OCI-LY7 (cell line): ENCODE data around the gene CCDC117. TPM values are rescaled to one million over a fixed set of nuclear protein-coding genes. Genes with fewer than 3 reads are reported as not detected.

Source experiments
- BruUV-seq: library from RNA; stranded (reverse); fragments of 400-500 nt; replicated peaks from 2 replicates; lab custom pipeline; 2021; lab: Mats Ljungman, UMichigan
- CTCF ChIA-PET: fragments of 300-600 bp; sonication (Branson Sonifier 250); formaldehyde crosslinking; loops from one replicate; lab custom pipeline; 2022; ENCODE audit warnings: antibody characterized with exemption; ENCODE audit not compliant: unreplicated experiment; lab: Charles Lee
- POLR2A ChIA-PET: fragments of 300-600 bp; sonication (Branson Sonifier 250); formaldehyde crosslinking; loops from one replicate; lab custom pipeline; 2022; ENCODE audit warnings: antibody characterized with exemption; lab: Charles Lee
- DNase-seq: peaks from one replicate; pipeline ENCODE4 v3.0.0-alpha.2; 2015; ENCODE audit warnings: low spot score
- H2AFZ ChIP-seq: fragments of 200-600 bp; sonication (generic), shearing (Covaris generic); 2 replicates; pipeline ENCODE4 v1.6.1; 2014; ENCODE audit warnings: mild to moderate bottlenecking, antibody characterized with exemption, low read length, moderate library complexity
- H3K27ac ChIP-seq: fragments of 200-600 bp; sonication (generic); 2 replicates; pipeline ENCODE4 v1.5.1; 2014; ENCODE audit warnings: mixed run types, low read depth, mild to moderate bottlenecking, moderate library complexity, low read length, inconsistent platforms; ENCODE audit not compliant: poor library complexity, severe bottlenecking
- H3K36me3 ChIP-seq: fragments of 200-600 bp; sonication (generic); 2 replicates; pipeline ENCODE4 v1.6.1; 2014; ENCODE audit warnings: mild to moderate bottlenecking, antibody characterized with exemption, low read length, moderate library complexity, mixed read lengths; ENCODE audit not compliant: insufficient read depth
- H3K4me1 ChIP-seq: fragments of 200-600 bp; sonication (generic); 2 replicates; pipeline ENCODE4 v1.5.1; 2014; ENCODE audit warnings: mild to moderate bottlenecking, low read length; ENCODE audit not compliant: insufficient read depth, poor library complexity, severe bottlenecking
- H3K4me2 ChIP-seq: fragments of 200-600 bp; sonication (generic); 2 replicates; pipeline ENCODE4 v1.6.1; 2014; ENCODE audit warnings: mild to moderate bottlenecking, low read length
- H3K4me3 ChIP-seq: fragments of 200-600 bp; sonication (generic); 2 replicates; pipeline ENCODE4 v1.5.1; 2014; ENCODE audit warnings: mild to moderate bottlenecking, low read depth, low read length; ENCODE audit not compliant: poor library complexity, severe bottlenecking
- H3K79me2 ChIP-seq: fragments of 200-600 bp; sonication (generic); 2 replicates; pipeline ENCODE4 v1.6.1; 2016; ENCODE audit warnings: low read depth, mild to moderate bottlenecking, low read length, moderate library complexity, mixed read lengths; ENCODE audit not compliant: insufficient read depth
- H3K9me2 ChIP-seq: fragments of 200-600 bp; sonication (generic); 2 replicates; pipeline ENCODE4 v1.6.1; 2016; ENCODE audit warnings: mild to moderate bottlenecking, low read length, mixed read lengths; ENCODE audit not compliant: insufficient read depth
- H3K9me3 ChIP-seq: fragments of 200-600 bp; sonication (generic); 2 replicates; pipeline ENCODE4 v1.6.1; 2014; ENCODE audit warnings: mild to moderate bottlenecking, mixed run types, low read length, mixed read lengths
- H4K20me1 ChIP-seq: fragments of 200-600 bp; sonication (generic); 2 replicates; pipeline ENCODE4 v1.6.1; 2014; ENCODE audit warnings: mild to moderate bottlenecking, antibody characterized with exemption, low read length, moderate library complexity, mixed read lengths; ENCODE audit not compliant: insufficient read depth
- EZH2phosphoT487 ChIP-seq: fragments of 200-600 bp; sonication (generic); IDR thresholded peaks from 2 replicates; pipeline ENCODE4 v1.6.1; 2018; ENCODE audit warnings: low read depth, borderline replicate concordance, mild to moderate bottlenecking, mixed run types, antibody characterized with exemption, low read length, moderate library complexity, mixed read lengths
- intact Hi-C: fragments of 100-400 bp; cut with micrococcal nuclease; formaldehyde crosslinking; loops from one replicate; pipeline ENCODE4 v1.10.0; 2022; ENCODE audit not compliant: unreplicated experiment
- total RNA-seq, 2 experiments: library from RNA; depleted of rRNA in 1 of 2; stranded (reverse); fragments of >200 nt in 1 of 2; shearing (Covaris generic) in 1 of 2; gene quantifications; 2 replicates each; pipeline ENCODE4 v1.2.3, GENCODE V29; 2014 to 2022
- TF ChIP-seq, protein P1 (sequence below): fragments of 200-600 bp; sonication (generic); conservative IDR thresholded peaks from 2 replicates; pipeline ENCODE4 v1.5.1; 2014; ENCODE audit warnings: mild to moderate bottlenecking, antibody characterized with exemption, low read length, moderate library complexity, mixed read lengths

Gene CCDC117
- total RNA-seq, 2 experiments from 2014 or later = 21.4 to 34.1 TPM

GRCh38 chr22:28791124-28791523 is 18.6 kb downstream of the CCDC117 start:
- peak overlapping the region; percentile 56 for H3K4me2 ChIP-seq
- H3K4me1 ChIP-seq = peaks cover 33% of the 10 kb centered on the region
- BruUV-seq = no TSS peak
- TF ChIP-seq, protein P1, sequence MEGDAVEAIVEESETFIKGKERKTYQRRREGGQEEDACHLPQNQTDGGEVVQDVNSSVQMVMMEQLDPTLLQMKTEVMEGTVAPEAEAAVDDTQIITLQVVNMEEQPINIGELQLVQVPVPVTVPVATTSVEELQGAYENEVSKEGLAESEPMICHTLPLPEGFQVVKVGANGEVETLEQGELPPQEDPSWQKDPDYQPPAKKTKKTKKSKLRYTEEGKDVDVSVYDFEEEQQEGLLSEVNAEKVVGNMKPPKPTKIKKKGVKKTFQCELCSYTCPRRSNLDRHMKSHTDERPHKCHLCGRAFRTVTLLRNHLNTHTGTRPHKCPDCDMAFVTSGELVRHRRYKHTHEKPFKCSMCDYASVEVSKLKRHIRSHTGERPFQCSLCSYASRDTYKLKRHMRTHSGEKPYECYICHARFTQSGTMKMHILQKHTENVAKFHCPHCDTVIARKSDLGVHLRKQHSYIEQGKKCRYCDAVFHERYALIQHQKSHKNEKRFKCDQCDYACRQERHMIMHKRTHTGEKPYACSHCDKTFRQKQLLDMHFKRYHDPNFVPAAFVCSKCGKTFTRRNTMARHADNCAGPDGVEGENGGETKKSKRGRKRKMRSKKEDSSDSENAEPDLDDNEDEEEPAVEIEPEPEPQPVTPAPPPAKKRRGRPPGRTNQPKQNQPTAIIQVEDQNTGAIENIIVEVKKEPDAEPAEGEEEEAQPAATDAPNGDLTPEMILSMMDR = no peak
- no peak for TF ChIP-seq EZH2phosphoT487
- no peak overlapping the region for H2AFZ ChIP-seq
- ChIA-PET POLR2A (interaction anchor here (0.6 to 1.4 kb wide), 5 partner anchors 8 to 50 kb away, joined by 3 to 6 read pairs (median 4); partner anchors contain the start of gene XBP1), CTCF (no interaction called here)
- H3K9me2 ChIP-seq = no peaks in the 10 kb centered on the region
- intact Hi-C loops = loop anchor here (5.0 kb wide), 1 partner anchor 91 kb away; the partner anchor contains the start of gene ZNRF3
- H3K79me2 ChIP-seq = no peaks in the 10 kb centered on the region
- H3K27ac ChIP-seq = no peak overlapping the region
- H3K36me3 ChIP-seq = peaks cover 70% of the 10 kb centered on the region
- no peak for DNase-seq
- H3K9me3 ChIP-seq = no peaks in the 10 kb centered on the region
- peaks cover 36% of the 10 kb centered on the region for H4K20me1 ChIP-seq
- no peak overlapping the region for H3K4me3 ChIP-seq

- Histone ChIP-seq H4K20me1 (peaks cover 29% of the 10 kb centered on the region), H3K4me3 (peak overlapping the region; percentile 33), H3K9me2 (no peaks in the 10 kb centered on the region), H3K79me2 (no peaks in the 10 kb centered on the region), H3K4me1 (peaks cover 33% of the 10 kb centered on the region), H3K36me3 (peaks cover 68% of the 10 kb centered on the region), H3K9me3 (no peaks in the 10 kb centered on the region), H3K27ac (peak overlapping the region; percentile 58), H2AFZ (no peak overlapping the region), H3K4me2 (peak overlapping the region; percentile 69)
- no TSS peak for BruUV-seq
- CTCF ChIA-PET = no interaction called here
- POLR2A ChIA-PET = interaction anchor here (0.8 to 1.4 kb wide), 3 partner anchors 9 to 26 kb away, joined by 3 to 5 read pairs (median 4); partner anchors contain the start of gene XBP1
- intact Hi-C loops = loop anchor here (1.0 to 5.0 kb wide), 4 partner anchors 31 to 801 kb away; partner anchors contain the start of gene ZNRF3
- DNase-seq = peak; percentile 95
- TF ChIP-seq, protein P1 = no peak
- TF ChIP-seq EZH2phosphoT487 = no peak
These were observed 19.5 kb downstream of the CCDC117 start for GRCh38 chr22:28791841-28792490.
